GM18907 (cell line): Measurements from ENCODE around the gene IL15RA.
"Not testable (repeated sequence)": the region's sequence is repeated elsewhere in the genome, so short reads cannot be mapped to it uniquely, and the experiment has no call there.

Experiments used
- ATAC-seq: cut with Tn5 transposase; IDR thresholded peaks from one replicate; pipeline ENCODE4 v1.9.1; 2021; ENCODE audit warnings: mild to moderate bottlenecking, moderate library complexity; ENCODE audit not compliant: unreplicated experiment

IL15RA gene

GRCh38 chr10:5952731-5953385, 24.5 kb downstream of the IL15RA start:
- ATAC-seq = no peak

- ATAC-seq = no peak
These were observed 25.5 kb downstream of the IL15RA start for GRCh38 chr10:5951721-5952407.

GRCh38 chr10:5951167-5951711, 26.1 kb downstream of the IL15RA start:
- no peak for ATAC-seq

GRCh38 chr10:5949009-5949759, 28.2 kb downstream of the IL15RA start:
- ATAC-seq = no peak

- no peak for ATAC-seq
These were observed 29.1 kb downstream of the IL15RA start for GRCh38 chr10:5948208-5948585.

- no peak for ATAC-seq
These were observed 29.7 kb downstream of the IL15RA start for GRCh38 chr10:5947471-5948207.

- ATAC-seq = no peak
These were observed 30.6 kb downstream of the IL15RA start for GRCh38 chr10:5946786-5947185.

GRCh38 chr10:5946419-5946775, 30.9 kb downstream of the IL15RA start:
- ATAC-seq = not testable (repeated sequence)

- ATAC-seq = no peak
These were observed 31.6 kb downstream of the IL15RA start for GRCh38 chr10:5945561-5946418.

GRCh38 chr10:5945190-5945509, 32.2 kb downstream of the IL15RA start:
- no peak for ATAC-seq

GRCh38 chr10:5944389-5945189, 32.8 kb downstream of the IL15RA start:
- no peak for ATAC-seq

GRCh38 chr10:5943536-5943935, 33.8 kb downstream of the IL15RA start:
- no peak for ATAC-seq

GRCh38 chr10:5942474-5942873, 34.9 kb downstream of the IL15RA start:
- ATAC-seq = no peak

GRCh38 chr10:5942001-5942400, 35.3 kb downstream of the IL15RA start:
- no peak for ATAC-seq

GRCh38 chr10:5941579-5941978, 35.8 kb downstream of the IL15RA start:
- ATAC-seq = no peak

GRCh38 chr10:5940807-5941218, 36.5 kb downstream of the IL15RA start:
- no peak for ATAC-seq

GRCh38 chr10:5938291-5938690, 39.1 kb downstream of the IL15RA start:
- no peak for ATAC-seq

- ATAC-seq = no peak
These were observed 40.3 kb downstream of the IL15RA start for GRCh38 chr10:5937016-5937415.

GRCh38 chr10:5935628-5936027, 41.7 kb downstream of the IL15RA start:
- no peak for ATAC-seq
